Endothelial cell of umbilical vein (primary cell): ENCODE results near the gene ALPL.

Source experiments
- CTCF ChIP-seq, 2 donors: IDR thresholded peaks; 1 replicate in 1 of 2; 2 replicates in 1 of 2; pipeline ENCODE4 v1.5.1; 2011; ENCODE audit warnings: low read length in 2 of 2, mild to moderate bottlenecking in 2 of 2, moderate library complexity in 2 of 2, control low read depth in 1 of 2, inconsistent platforms in 1 of 2, low read depth in 1 of 2; ENCODE audit not compliant: insufficient read depth in 1 of 2; ENCODE audit errors: extremely low read depth in 1 of 2
- MYC ChIP-seq: IDR thresholded peaks from one replicate; pipeline ENCODE4 v1.6.1; 2011; ENCODE audit warnings: mild to moderate bottlenecking, low read depth, low read length

- TF ChIP-seq MYC (no peak), CTCF (IDR thresholded peaks at IDR 0.05; ENCODE audit: extremely low read depth in 1 of 2, insufficient read depth in 1 of 2, low read depth in 1 of 2, low read length in 2 of 2) (no peak)
Measured at GRCh38 chr1:21577324-21577723, 68.1 kb downstream of the ALPL start.
